C4-2B (cell line): ENCODE measurements around the gene NEK11.

Experiments used
- ZFX ChIP-seq: fragments of 450-650 bp; IDR thresholded peaks from 2 replicates; pipeline ENCODE4 v1.6.1; 2017
- TF ChIP-seq, protein P1 (sequence below): fragments of 450-650 bp; conservative IDR thresholded peaks from 2 replicates; pipeline ENCODE4 v1.5.1; 2017; ENCODE audit warnings: mild to moderate bottlenecking

DNA sequence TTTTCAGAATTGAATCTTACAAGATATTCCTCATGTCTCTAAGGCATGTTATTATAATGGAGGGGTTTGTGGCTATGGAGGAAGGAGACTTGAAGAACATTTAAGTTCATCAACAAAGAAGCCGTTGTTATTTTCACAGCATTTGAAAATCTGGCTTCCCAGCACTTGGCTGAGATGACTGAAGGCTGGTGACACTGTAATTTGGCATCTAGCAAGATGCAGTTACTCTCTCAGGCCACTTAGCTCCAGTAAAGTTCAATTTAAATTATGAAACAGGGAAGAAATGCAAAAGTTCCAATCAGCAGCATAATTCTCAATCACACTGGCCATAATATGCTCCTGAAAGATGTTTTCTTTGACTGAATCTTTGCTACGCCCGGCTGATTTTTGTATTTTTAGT lies 215.5 kb downstream of the NEK11 start:
- TF ChIP-seq, protein P1, sequence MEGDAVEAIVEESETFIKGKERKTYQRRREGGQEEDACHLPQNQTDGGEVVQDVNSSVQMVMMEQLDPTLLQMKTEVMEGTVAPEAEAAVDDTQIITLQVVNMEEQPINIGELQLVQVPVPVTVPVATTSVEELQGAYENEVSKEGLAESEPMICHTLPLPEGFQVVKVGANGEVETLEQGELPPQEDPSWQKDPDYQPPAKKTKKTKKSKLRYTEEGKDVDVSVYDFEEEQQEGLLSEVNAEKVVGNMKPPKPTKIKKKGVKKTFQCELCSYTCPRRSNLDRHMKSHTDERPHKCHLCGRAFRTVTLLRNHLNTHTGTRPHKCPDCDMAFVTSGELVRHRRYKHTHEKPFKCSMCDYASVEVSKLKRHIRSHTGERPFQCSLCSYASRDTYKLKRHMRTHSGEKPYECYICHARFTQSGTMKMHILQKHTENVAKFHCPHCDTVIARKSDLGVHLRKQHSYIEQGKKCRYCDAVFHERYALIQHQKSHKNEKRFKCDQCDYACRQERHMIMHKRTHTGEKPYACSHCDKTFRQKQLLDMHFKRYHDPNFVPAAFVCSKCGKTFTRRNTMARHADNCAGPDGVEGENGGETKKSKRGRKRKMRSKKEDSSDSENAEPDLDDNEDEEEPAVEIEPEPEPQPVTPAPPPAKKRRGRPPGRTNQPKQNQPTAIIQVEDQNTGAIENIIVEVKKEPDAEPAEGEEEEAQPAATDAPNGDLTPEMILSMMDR = no peak; the same call in 1 of the 2 replicates
- no peak for TF ChIP-seq ZFX
